ENCODE results near the gene CARHSP1.

- TF ChIP-seq, protein P1, sequence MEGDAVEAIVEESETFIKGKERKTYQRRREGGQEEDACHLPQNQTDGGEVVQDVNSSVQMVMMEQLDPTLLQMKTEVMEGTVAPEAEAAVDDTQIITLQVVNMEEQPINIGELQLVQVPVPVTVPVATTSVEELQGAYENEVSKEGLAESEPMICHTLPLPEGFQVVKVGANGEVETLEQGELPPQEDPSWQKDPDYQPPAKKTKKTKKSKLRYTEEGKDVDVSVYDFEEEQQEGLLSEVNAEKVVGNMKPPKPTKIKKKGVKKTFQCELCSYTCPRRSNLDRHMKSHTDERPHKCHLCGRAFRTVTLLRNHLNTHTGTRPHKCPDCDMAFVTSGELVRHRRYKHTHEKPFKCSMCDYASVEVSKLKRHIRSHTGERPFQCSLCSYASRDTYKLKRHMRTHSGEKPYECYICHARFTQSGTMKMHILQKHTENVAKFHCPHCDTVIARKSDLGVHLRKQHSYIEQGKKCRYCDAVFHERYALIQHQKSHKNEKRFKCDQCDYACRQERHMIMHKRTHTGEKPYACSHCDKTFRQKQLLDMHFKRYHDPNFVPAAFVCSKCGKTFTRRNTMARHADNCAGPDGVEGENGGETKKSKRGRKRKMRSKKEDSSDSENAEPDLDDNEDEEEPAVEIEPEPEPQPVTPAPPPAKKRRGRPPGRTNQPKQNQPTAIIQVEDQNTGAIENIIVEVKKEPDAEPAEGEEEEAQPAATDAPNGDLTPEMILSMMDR (IDR thresholded peaks at IDR 0.05) = no peak
- TF ChIP-seq RAD21 (IDR thresholded peaks at IDR 0.05; ENCODE audit: low read length) (no peak), JUND (IDR thresholded peaks at IDR 0.05) (no peak), RCOR1 (IDR thresholded peaks at IDR 0.05; ENCODE audit: low read length) (no peak), MAX (IDR thresholded peaks at IDR 0.05; ENCODE audit: low read depth) (no peak), RFX5 (IDR thresholded peaks at IDR 0.05; ENCODE audit: low read length) (no peak), NFIC (IDR thresholded peaks at IDR 0.05; ENCODE audit: borderline replicate concordance) (peak; percentile 69)
Measured at GRCh38 chr16:8887952-8888560, 19.2 kb upstream of the CARHSP1 start.

Measured in SK-N-SH (cell line).